Islet of Langerhans (tissue), 1 donor: Measurements from ENCODE around the gene KDM6B.
"Not testable (repeated sequence)": the region's sequence is repeated elsewhere in the genome, so short reads cannot be mapped to it uniquely, and the experiment has no call there.

ENCODE experiments used
- FAIRE-seq: peaks from one replicate; lab custom pipeline; 2011; peaks lifted over from hg19 to GRCh38; lab: Jason Lieb, UNC

Gene KDM6B, protein sequence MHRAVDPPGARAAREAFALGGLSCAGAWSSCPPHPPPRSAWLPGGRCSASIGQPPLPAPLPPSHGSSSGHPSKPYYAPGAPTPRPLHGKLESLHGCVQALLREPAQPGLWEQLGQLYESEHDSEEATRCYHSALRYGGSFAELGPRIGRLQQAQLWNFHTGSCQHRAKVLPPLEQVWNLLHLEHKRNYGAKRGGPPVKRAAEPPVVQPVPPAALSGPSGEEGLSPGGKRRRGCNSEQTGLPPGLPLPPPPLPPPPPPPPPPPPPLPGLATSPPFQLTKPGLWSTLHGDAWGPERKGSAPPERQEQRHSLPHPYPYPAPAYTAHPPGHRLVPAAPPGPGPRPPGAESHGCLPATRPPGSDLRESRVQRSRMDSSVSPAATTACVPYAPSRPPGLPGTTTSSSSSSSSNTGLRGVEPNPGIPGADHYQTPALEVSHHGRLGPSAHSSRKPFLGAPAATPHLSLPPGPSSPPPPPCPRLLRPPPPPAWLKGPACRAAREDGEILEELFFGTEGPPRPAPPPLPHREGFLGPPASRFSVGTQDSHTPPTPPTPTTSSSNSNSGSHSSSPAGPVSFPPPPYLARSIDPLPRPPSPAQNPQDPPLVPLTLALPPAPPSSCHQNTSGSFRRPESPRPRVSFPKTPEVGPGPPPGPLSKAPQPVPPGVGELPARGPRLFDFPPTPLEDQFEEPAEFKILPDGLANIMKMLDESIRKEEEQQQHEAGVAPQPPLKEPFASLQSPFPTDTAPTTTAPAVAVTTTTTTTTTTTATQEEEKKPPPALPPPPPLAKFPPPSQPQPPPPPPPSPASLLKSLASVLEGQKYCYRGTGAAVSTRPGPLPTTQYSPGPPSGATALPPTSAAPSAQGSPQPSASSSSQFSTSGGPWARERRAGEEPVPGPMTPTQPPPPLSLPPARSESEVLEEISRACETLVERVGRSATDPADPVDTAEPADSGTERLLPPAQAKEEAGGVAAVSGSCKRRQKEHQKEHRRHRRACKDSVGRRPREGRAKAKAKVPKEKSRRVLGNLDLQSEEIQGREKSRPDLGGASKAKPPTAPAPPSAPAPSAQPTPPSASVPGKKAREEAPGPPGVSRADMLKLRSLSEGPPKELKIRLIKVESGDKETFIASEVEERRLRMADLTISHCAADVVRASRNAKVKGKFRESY (N-terminal part only)

DNA sequence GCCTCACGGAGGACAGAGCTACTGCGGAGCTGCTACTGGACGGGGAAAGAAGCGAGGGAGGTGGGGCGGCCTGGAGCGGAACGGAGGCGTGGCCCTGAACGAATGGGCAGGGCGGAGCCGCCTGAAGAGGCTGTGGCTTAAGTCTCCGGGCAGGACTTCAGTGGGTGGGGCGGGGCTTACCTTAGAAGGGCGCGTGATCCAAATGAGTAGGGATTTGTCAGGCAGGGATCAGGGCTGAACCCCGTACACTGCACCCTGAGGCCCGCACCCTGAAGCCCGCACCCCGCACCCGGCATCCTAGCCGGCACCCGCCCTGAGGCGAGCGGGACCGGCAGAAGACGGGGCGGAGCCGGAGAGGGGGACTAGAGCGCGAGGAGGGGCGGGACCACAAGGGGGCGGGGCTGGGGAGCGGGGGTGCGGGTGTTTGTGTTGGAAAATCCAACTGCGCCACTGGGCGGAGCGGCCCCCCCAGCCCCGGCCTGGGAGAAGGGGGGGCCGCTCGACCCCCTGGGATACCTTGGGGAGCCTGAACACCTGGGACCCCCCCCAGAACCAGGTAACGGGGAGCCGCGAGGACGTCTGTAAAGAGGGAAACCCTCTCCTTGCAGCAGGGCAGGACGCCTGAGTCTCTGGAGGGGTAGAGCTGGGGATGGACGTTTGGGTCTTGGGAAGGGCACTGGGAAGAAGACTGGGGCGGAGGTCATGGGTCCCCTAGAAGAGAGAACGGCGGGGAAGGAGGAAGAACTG is at the start of gene KDM6B:
Gene KDM6B (plus strand): TSS at position 423 of the 747 bp plus-strand sequence. CDS start 11,338 bp downstream, outside the sequence.
- FAIRE-seq = no peak

DNA sequence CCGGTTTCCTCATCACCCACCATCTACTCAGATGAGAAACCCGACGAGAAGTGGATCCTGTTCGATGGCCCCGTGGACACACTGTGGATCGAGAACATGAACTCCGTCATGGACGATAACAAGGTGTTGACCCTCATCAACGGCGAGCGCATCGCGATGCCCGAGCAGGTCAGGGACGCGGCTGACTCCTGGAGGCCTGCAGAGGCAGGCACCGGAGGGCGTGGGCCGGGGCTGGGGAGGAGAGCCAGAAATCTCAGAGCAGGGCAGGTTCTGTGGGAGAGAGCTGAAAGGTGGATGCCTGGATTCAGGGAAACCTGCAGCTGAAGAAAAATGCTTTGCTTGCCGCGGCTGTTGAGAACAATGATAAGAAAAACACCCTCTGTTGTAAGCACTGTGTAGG is 47.2 kb upstream of the KDM6B start:
- no peak for FAIRE-seq

DNA sequence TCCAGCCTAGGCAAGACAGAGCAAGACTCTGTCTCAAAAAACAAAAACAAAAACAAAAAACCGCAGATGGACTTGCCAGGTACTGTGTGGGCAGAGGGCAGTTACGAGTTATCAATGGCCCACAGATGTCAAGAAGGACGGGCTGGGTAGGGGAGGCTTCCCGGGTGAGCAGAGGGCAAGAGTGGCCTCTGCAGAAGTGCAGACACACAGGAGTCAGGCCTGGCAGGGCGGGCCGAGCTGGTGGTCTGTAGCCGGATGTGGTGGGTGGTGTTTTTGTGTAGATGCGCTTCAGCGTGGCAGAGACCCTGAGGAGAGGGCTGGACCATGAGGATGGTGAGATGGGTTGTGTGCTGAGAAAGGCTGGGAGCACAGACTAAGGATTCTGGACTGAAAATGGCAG is 44.9 kb upstream of the KDM6B start:
- no peak for FAIRE-seq

DNA sequence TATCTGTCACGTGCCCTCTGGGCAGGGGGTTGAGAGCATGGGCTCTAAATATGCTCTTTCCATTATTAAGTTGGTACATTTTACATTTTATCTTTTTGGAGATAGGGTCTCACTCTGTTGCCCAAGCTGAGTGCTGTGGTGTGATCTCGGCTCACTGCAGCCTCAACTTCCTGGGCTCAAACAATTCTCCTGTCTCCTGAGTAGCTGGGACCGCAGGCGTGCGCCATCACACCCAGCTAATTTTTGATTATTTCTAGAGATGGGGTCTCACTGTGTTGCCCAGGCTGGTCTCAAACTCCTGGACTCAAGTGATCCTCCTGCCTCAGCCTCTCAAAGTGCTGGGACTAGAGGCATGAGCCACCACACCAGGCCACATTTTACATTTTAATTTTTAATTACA is 43.9 kb upstream of the KDM6B start:
- no peak for FAIRE-seq

- FAIRE-seq = no peak
These were observed 41.4 kb upstream of the KDM6B start for GRCh38 chr17:7792611-7793010.

DNA sequence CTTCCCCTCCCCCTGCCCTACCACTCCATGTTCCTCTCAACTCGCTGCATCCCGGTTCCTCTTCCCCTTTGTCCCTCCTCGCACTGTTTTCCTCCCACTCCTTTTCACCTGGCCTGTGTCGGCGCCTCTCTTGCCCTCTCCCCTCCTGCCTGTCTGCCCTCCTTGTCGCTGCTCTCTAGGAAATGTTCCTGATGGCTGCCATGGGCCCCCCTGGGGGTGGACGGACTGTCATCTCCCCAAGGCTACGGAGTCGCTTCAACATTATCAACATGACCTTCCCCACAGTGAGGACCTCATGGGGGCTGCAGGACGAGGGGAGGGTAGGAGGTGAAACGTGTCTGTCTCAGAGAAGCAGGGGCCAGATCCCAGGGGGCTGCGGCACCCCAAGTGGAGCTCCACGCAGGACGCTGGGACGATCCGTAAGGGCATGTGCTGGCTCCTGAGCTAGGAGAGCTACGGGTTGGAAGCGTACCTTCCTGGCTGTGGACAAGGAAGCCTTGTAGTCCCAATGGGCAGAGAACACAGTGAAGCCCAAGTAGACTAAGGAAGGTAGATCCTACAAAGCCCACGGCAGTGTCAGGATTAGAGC is 39.8 kb upstream of the KDM6B start:
- no peak for FAIRE-seq

DNA sequence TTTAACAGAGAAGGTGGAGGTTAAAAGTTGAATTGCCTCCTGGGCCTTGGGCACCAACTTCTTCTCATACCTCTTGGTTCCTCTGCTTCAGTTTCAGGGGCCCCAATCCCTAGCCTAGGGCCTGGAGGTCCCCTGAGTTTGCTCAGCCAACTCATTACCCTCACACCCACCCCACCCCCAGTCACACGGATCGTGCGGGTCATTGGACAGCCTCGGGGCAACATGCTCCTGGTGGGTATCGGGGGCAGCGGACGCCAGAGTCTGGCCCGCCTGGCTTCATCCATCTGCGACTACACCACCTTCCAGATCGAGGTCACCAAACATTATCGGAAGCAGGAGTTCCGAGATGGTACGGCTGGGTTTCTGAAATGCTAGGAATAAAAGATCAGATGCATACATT is 36.0 kb upstream of the KDM6B start:
- FAIRE-seq = no peak

DNA sequence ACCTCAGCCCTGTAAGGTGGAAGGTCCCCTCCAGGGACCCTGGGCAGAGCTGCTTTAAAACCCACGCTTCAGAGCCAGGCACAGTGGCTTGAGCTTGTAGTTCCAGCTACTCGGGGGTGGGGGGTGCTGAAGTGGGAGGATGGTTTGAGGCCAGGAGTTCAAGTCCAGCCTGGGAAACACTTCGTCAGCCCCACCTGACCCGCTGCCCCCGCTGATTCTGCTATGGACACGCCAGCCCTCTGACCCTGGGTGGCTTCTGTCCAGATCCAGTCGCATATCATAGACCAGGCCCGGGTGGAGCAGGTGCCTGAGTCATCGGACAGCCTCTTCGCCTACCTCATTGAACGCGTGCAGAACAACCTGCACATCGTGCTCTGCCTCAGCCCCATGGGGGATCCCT is 35.2 kb upstream of the KDM6B start:
- no peak for FAIRE-seq

- FAIRE-seq = no peak
These were observed 30.0 kb upstream of the KDM6B start for GRCh38 chr17:7803981-7804380.

DNA sequence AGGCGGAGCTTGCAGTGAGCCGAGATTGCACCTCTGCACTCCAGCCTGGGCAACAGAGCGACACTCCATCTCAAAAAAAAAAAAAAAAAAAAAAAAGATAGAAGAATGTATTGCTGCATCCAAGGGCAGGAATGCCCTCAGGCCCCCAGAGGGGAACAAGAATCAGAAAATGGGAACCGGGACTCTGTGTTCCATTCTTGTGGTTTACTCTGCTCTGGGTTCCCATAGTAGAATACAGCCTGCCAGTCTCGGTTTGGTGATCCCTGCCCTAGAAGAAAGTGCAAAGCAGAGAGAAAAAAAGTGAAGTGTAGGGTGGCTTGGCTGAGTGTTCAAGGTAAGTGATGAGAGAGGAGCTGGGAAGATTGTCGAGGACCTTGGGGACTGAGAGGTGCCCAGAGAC is 27.4 kb upstream of the KDM6B start:
- FAIRE-seq = no peak

- no peak for FAIRE-seq
These were observed 26.8 kb upstream of the KDM6B start for GRCh38 chr17:7807206-7807605.

DNA sequence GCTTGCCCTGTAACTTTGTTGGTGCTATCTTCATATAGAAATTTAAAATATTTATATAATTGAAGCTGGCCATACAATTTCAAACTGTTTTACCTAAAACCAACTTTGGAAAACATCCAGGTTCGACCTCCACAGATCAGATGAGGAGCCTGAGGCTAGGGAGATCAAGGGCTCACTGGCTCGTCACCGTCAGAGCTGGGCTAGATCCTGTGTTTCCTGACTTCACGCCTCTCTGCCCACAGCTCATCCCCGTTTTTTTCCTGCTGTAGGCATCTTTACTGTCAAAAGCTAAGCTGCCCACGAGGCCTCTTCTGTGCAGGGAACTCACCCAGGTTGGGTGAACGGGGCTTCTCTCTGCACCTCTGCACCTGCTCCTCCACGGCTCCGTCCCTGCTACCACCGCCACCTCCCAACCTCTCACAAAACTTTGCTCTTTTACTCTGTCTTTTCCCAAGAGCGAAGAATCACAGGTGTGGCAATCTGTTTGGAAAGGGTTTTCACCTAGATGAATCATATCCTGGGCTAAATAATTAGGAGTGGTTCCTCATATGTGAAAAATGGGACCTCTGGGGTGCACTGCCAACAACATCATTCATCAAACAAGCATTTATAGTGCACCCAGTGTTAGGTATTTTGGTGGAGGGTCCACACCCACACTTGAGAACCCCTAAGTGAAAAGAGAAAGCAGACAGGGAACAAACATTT is 24.8 kb upstream of the KDM6B start:
- no peak for FAIRE-seq

- not testable (repeated sequence) for FAIRE-seq
These were observed 24.1 kb upstream of the KDM6B start for GRCh38 chr17:7809791-7810343.

DNA sequence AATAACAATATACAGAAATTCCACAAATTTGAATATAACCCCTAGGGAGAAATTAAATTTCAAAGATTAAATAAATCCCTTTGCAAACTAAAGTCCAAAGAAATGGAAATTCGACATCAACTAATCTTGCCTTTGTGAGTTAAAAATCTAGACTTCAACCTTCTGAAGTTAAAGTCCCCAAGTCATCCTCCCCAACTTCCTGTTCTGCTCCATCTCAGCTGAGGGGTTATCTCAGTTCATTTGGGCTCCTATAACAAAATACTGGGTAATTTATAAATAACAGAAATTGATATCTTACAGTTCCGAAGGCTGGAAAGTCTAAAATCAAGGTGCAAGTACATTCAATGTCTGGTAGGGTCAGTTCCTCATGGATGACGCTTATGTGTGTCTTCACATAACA is 22.8 kb upstream of the KDM6B start:
- no peak for FAIRE-seq

DNA sequence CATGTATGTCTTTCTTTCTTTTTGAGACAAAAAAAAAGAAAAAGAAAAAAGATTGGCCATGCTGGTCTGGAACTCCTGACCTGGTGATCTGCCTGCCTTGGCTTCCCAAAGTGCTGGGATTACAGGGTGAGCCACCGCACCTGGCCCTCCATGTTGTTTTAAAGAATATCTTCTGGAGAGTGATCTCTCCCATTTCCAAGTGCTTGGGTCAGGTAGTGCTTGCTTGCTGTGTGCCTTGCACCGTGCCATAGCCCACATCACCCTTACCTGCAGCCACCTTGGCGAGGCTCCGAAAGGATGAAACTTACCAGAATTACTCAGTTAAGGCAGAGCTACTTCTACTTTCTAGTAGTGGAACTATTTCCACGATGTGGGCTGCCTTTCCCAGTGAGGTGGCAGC is 19.0 kb upstream of the KDM6B start:
- no peak for FAIRE-seq

- FAIRE-seq = no peak
These were observed 16.9 kb upstream of the KDM6B start for GRCh38 chr17:7816926-7817642.

- FAIRE-seq = no peak
These were observed 16.4 kb upstream of the KDM6B start for GRCh38 chr17:7817643-7817964.

DNA sequence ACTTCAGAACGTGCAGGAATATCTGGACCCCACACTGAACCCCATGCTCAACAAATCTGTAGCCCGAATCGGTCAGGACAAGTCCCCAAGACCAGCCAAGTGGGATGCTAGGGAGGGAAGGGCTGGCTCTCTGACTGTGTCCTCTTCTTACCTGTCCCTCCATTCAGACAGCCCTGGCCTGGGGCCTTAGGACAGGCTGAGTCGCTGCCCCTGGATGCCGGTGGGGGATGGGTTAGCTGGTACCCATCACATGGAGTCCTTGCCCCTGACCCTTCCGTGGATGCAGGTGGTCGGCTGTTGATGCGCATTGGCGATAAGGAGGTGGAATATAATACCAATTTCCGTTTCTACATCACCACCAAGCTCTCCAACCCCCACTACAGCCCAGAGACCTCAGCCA is 16.0 kb upstream of the KDM6B start:
- no peak for FAIRE-seq

DNA sequence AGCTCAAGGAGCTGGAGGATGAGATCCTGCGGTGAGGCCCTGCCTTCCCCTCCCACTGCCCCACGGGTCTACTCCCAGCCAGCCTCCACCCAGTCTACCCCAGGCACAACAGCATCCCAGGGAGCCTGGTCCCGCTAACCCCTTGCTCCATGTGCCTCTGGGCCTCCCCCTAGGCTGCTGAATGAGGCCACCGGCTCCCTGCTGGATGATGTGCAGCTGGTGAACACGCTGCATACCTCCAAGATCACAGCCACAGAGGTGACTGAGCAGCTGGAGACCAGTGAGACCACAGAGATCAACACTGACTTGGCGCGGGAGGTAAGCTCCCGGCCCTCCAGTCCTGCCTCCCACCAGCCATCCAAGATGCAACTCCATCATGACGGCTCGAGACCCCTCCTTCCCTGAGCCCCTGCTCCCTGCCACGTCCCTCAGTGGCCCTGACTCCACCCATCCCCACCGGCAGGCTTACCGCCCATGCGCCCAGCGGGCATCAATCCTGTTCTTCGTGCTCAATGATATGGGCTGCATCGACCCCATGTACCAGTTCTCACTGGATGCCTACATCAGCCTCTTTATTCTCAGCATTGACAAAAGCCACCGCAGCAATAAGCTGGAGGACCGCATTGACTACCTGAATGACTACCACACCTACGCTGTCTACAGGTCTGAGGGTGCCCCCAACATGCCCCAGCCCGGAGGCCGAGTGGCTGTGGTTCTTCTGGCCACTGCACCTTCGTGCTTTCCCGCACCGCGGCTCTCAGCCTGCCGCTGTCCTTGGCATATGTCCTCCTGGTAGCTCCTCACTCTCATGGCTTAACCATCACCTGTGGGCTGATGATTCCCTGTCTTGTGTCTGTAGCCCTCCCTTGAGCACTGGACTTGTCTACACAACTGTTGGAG is 15.0 kb upstream of the KDM6B start:
- no peak for FAIRE-seq
